HCT116 (cell line): Measurements from ENCODE around the gene TNFSF11. TPM values are rescaled to one million over a fixed set of nuclear protein-coding genes. Genes with fewer than 3 reads are reported as not detected.

Experiments
- ATAC-seq: fragments of 200-7000 bp; cut with Tn5 transposase; 2 replicates; pipeline ENCODE4 v1.9.1; 2020; ENCODE audit warnings: mild to moderate bottlenecking, moderate library complexity
- BruUV-seq: library from RNA; stranded (reverse); fragments of 400-500 nt; replicated peaks from 2 replicates; lab custom pipeline; 2021; lab: Mats Ljungman, UMichigan
- CTCF ChIA-PET: fragments of 300-600 bp; sonication (Branson Sonifier 250); formaldehyde crosslinking; loops from one replicate; lab custom pipeline; 2021; ENCODE audit warnings: antibody characterized with exemption; lab: Charles Lee
- POLR2A ChIA-PET: fragments of 300-600, 350-600 bp; sonication (Branson Sonifier 250); formaldehyde crosslinking; loops from one replicate; lab custom pipeline; 2021; ENCODE audit warnings: antibody characterized with exemption; lab: Charles Lee
- RAD21 ChIA-PET, 2 experiments: fragments of 300-600 bp; sonication (Branson Sonifier 250); formaldehyde crosslinking; loops; one replicate each; lab custom pipeline; 2023; ENCODE audit warnings: low total read pairs in 2 of 2; ENCODE audit not compliant: uncharacterized antibody in 2 of 2, unreplicated experiment in 2 of 2, low non-redundant PET in 1 of 2; lab: Charles Lee
- DNase-seq: peaks from one replicate; pipeline ENCODE4 v3.0.0-alpha.2; 2010; ENCODE audit warnings: low read depth, low spot score
- H2AFZ ChIP-seq: fragments of 200-600 bp; shearing (Covaris generic), sonication (generic); 2 replicates; pipeline ENCODE4 v1.6.1; 2017; ENCODE audit warnings: low read depth, mixed run types, mixed read lengths, antibody characterized with exemption, low read length; ENCODE audit not compliant: poor library complexity, severe bottlenecking
- H3K27ac ChIP-seq: 2 replicates; pipeline ENCODE4 v1.5.1; 2012; ENCODE audit warnings: low read depth, low read length
- H3K27me3 ChIP-seq: fragments of 200-600 bp; sonication (generic); 2 replicates; pipeline ENCODE4 v1.6.1; 2016; ENCODE audit warnings: mixed run types, low read length, mixed read lengths; ENCODE audit not compliant: insufficient read depth
- H3K36me3 ChIP-seq, 2 experiments: fragments of 200-500 bp in 1 of 2; fragments of 200-600 bp in 1 of 2; sonication (Bioruptor generic) in 1 of 2; sonication (generic) in 1 of 2; 2 replicates each; pipeline versions ENCODE4 v1.5.1 to v1.6.1; 2014 to 2016; ENCODE audit warnings: low read length in 2 of 2, inconsistent platforms in 1 of 2, mixed read lengths in 1 of 2, mixed run types in 1 of 2; ENCODE audit not compliant: insufficient read depth in 2 of 2, control insufficient read depth in 1 of 2
- H3K4me1 ChIP-seq, 2 experiments: fragments of 200-600 bp in 1 of 2; sonication (generic) in 1 of 2; 2 replicates each; pipeline versions ENCODE4 v1.5.1 to v1.6.1; 2012 to 2017; ENCODE audit warnings: low read length in 2 of 2, inconsistent platforms in 1 of 2, mild to moderate bottlenecking in 1 of 2, mixed read lengths in 1 of 2, mixed run types in 1 of 2, moderate library complexity in 1 of 2; ENCODE audit not compliant: insufficient read depth in 2 of 2, control insufficient read depth in 1 of 2
- H3K4me2 ChIP-seq: fragments of 200-600 bp; sonication (generic); 2 replicates; pipeline ENCODE4 v1.6.1; 2017; ENCODE audit warnings: mixed run types, low read length, mixed read lengths
- H3K4me3 ChIP-seq, 2 experiments: fragments of 200-600 bp in 1 of 2; sonication (generic) in 1 of 2; replicated peaks in 1 of 2; 2 replicates each; pipeline ENCODE4 v1.5.1; 2011 to 2016; ENCODE audit warnings: low read length in 2 of 2, control low read depth in 1 of 2, low read depth in 1 of 2, mild to moderate bottlenecking in 1 of 2, mixed read lengths in 1 of 2, mixed run types in 1 of 2
- H3K79me2 ChIP-seq: fragments of 200-600 bp; sonication (generic); 2 replicates; pipeline ENCODE4 v1.6.1; 2017; ENCODE audit warnings: mild to moderate bottlenecking, mixed run types, low read length, moderate library complexity, mixed read lengths; ENCODE audit not compliant: insufficient read depth
- H3K9ac ChIP-seq: fragments of 200-600 bp; sonication (generic); 2 replicates; pipeline ENCODE4 v1.6.1; 2016; ENCODE audit warnings: low read length, mixed read lengths
- H3K9me2 ChIP-seq: fragments of 200-600 bp; sonication (generic), shearing (Covaris generic); 2 replicates; pipeline ENCODE4 v1.6.1; 2017; ENCODE audit warnings: mixed run types, mild to moderate bottlenecking, moderate library complexity; ENCODE audit not compliant: insufficient read depth
- H3K9me3 ChIP-seq, 2 experiments: fragments of 200-500 bp in 1 of 2; fragments of 200-600 bp in 1 of 2; sonication (Bioruptor generic) in 1 of 2; sonication (generic) in 1 of 2; 2 replicates each; pipeline ENCODE4 v1.6.1; 2014 to 2017; ENCODE audit warnings: low read length in 2 of 2, mixed read lengths in 2 of 2, inconsistent platforms in 1 of 2, low read depth in 1 of 2, mild to moderate bottlenecking in 1 of 2, mixed run types in 1 of 2, moderate library complexity in 1 of 2; ENCODE audit not compliant: control insufficient read depth in 1 of 2, insufficient read depth in 1 of 2
- H4K20me1 ChIP-seq: fragments of 200-600 bp; sonication (generic), shearing (Covaris generic); 2 replicates; pipeline ENCODE4 v1.6.1; 2017; ENCODE audit warnings: mixed run types, mild to moderate bottlenecking, moderate library complexity; ENCODE audit not compliant: insufficient read depth
- CBX3 ChIP-seq: IDR thresholded peaks from 2 replicates; pipeline ENCODE4 v1.6.1; 2012; ENCODE audit warnings: low read depth
- EGR1 ChIP-seq: IDR thresholded peaks from 2 replicates; pipeline ENCODE4 v1.6.1; 2012; ENCODE audit warnings: low read depth
- ELF1 ChIP-seq: IDR thresholded peaks from 2 replicates; pipeline ENCODE4 v1.6.1; 2012; ENCODE audit warnings: low read depth, borderline replicate concordance
- EZH2 ChIP-seq: fragments of 200-600 bp; sonication (generic); IDR thresholded peaks from 2 replicates; pipeline ENCODE4 v1.6.1; 2017; ENCODE audit warnings: antibody characterized with exemption, mixed run types
- EZH2phosphoT487 ChIP-seq: fragments of 200-600 bp; IDR thresholded peaks from 2 replicates; pipeline ENCODE4 v1.6.1; 2018; ENCODE audit warnings: antibody characterized with exemption, borderline replicate concordance
- POLR2A ChIP-seq: IDR thresholded peaks from 2 replicates; pipeline ENCODE4 v1.7.0; 2011; ENCODE audit warnings: borderline replicate concordance; ENCODE audit not compliant: insufficient read depth, insufficient read length; ENCODE audit errors: extremely low read depth
- POLR2AphosphoS5 ChIP-seq: IDR thresholded peaks from 2 replicates; pipeline ENCODE4 v1.6.1; 2011; ENCODE audit warnings: mild to moderate bottlenecking, low read depth, low read length, moderate library complexity
- RAD21 ChIP-seq: IDR thresholded peaks from 2 replicates; pipeline ENCODE4 v1.6.1; 2012; ENCODE audit warnings: low read depth, mild to moderate bottlenecking
- SIN3A ChIP-seq: IDR thresholded peaks from 2 replicates; pipeline ENCODE4 v1.6.1; 2012; ENCODE audit warnings: low read depth
- SP1 ChIP-seq: IDR thresholded peaks from 2 replicates; pipeline ENCODE4 v1.6.1; 2012; ENCODE audit warnings: low read depth
- TCF7L2 ChIP-seq: IDR thresholded peaks from 2 replicates; pipeline ENCODE4 v1.7.0; 2011; ENCODE audit warnings: borderline replicate concordance, inconsistent platforms; ENCODE audit not compliant: insufficient read depth, insufficient read length; ENCODE audit errors: extremely low read depth
- ZFX ChIP-seq: fragments of 450-650 bp; IDR thresholded peaks from 2 replicates; pipeline ENCODE4 v1.6.1; 2017
- ZNF274 ChIP-seq: fragments of 200-500 bp; sonication (Bioruptor generic); IDR thresholded peaks from 2 replicates; pipeline ENCODE4 v1.6.1; 2014; ENCODE audit warnings: mild to moderate bottlenecking, low read depth, low read length, inconsistent platforms
- intact Hi-C: fragments of 100-400 bp; cut with micrococcal nuclease; formaldehyde crosslinking; loops from 2 replicates; pipeline ENCODE4 v1.10.0; 2022
- total RNA-seq: library from RNA; stranded (reverse); gene quantifications from one replicate; pipeline ENCODE4 v1.2.1, GENCODE V29; 2021; ENCODE audit not compliant: unreplicated experiment
- TF ChIP-seq, protein P1 (sequence below): IDR thresholded peaks from 2 replicates; pipeline ENCODE4 v1.6.1; 2012
- TF ChIP-seq, protein P2 (sequence below): IDR thresholded peaks from 2 replicates; pipeline ENCODE4 v1.6.1; 2011; ENCODE audit warnings: mild to moderate bottlenecking, low read length, moderate library complexity; ENCODE audit not compliant: insufficient replicate concordance; ENCODE audit errors: extremely low read depth
- TF ChIP-seq, protein P3 (sequence below), 3 experiments: fragments of 200-600 bp in 1 of 3; sonication (generic) in 1 of 3; IDR thresholded peaks in 2 of 3; conservative IDR thresholded peaks in 1 of 3; 2 replicates each; pipeline ENCODE4 v1.5.1; 2012 to 2017; ENCODE audit warnings: low read depth in 2 of 3, low read length in 2 of 3, antibody characterized with exemption in 1 of 3, borderline replicate concordance in 1 of 3, control low read depth in 1 of 3, mild to moderate bottlenecking in 1 of 3, mixed read lengths in 1 of 3, mixed run types in 1 of 3, moderate library complexity in 1 of 3; ENCODE audit not compliant: insufficient read depth in 1 of 3
- TF ChIP-seq, protein P4 (sequence below): IDR thresholded peaks from 2 replicates; pipeline ENCODE4 v1.6.1; 2012; ENCODE audit warnings: low read depth
- TF ChIP-seq, protein P5 (sequence below): IDR thresholded peaks from 2 replicates; pipeline ENCODE4 v1.6.1; 2012

Gene TNFSF11
- total RNA-seq, 1 experiment from 2014 or later = not detected

DNA sequence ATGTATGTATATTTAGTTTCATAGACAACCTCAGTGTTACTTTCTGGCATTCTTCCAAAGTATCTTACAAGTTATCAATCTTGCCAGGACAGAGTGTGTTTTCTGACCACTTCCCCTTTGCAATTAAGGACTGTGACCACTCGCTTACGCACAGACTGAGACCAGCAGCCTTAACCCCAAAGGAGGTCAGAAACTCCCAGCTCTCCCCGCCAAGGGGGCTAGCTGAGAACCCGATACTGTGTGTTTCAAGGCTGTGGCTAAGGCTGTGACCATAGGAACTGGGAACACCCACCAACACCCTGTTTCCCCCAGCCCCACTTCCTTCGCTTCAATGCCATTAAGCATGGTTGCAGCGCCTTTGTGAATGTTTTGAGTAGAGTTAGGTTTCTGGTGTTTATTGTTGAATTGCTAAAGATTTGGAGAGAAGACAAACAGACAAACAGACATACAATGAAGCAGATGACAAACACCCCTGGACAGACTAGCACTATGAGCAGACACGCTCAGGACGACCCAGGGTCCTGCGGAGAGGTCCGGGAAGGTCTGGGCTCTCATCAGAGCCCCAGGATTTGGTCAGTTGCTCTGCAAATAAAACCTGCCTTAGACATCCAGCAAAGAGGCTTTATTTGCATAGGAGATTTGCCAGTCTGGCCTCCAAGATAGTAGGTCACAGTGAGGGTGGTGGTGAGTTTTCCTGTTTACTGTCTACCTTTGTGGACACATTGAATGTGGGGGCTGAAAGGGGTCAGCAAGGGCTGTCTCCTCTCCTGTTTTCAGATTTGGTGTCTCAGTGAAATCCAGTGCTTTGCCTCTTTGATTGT, 25.0 kb upstream of the TNFSF11 start:
- Histone ChIP-seq H2AFZ (no peak overlapping the region), H3K9me2 (no peaks in the 10 kb centered on the region), H3K9ac (no peak overlapping the region), H3K4me3 (no peak overlapping the region), H3K9me3 (no peaks in the 10 kb centered on the region), H3K36me3 (no peaks in the 10 kb centered on the region), H3K27me3 (peaks cover 18% of the 10 kb centered on the region), H3K27ac (no peak overlapping the region), H4K20me1 (no peaks in the 10 kb centered on the region), H3K79me2 (no peaks in the 10 kb centered on the region), H3K4me1 (no peaks in the 10 kb centered on the region), H3K4me2 (no peak overlapping the region)
- POLR2A ChIA-PET = no interaction called here
- DNase-seq = no peak
- CTCF ChIA-PET = no interaction called here
- no TSS peak for BruUV-seq
- RAD21 ChIA-PET = no interaction called here
- no peak for ATAC-seq
- intact Hi-C loops = no loop called here
- no peak for TF ChIP-seq ELF1
- TF ChIP-seq EGR1 = no peak
- TF ChIP-seq CBX3 = no peak
- TF ChIP-seq EZH2phosphoT487 = no peak
- no peak for TF ChIP-seq POLR2AphosphoS5
- TF ChIP-seq SP1 = no peak
- TF ChIP-seq ZFX = no peak
- TF ChIP-seq EZH2 = no peak
- TF ChIP-seq POLR2A = no peak
- TF ChIP-seq, protein P1, sequence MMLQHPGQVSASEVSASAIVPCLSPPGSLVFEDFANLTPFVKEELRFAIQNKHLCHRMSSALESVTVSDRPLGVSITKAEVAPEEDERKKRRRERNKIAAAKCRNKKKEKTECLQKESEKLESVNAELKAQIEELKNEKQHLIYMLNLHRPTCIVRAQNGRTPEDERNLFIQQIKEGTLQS = no peak
- TF ChIP-seq SIN3A = no peak
- no peak for TF ChIP-seq RAD21
- TF ChIP-seq, protein P2, sequence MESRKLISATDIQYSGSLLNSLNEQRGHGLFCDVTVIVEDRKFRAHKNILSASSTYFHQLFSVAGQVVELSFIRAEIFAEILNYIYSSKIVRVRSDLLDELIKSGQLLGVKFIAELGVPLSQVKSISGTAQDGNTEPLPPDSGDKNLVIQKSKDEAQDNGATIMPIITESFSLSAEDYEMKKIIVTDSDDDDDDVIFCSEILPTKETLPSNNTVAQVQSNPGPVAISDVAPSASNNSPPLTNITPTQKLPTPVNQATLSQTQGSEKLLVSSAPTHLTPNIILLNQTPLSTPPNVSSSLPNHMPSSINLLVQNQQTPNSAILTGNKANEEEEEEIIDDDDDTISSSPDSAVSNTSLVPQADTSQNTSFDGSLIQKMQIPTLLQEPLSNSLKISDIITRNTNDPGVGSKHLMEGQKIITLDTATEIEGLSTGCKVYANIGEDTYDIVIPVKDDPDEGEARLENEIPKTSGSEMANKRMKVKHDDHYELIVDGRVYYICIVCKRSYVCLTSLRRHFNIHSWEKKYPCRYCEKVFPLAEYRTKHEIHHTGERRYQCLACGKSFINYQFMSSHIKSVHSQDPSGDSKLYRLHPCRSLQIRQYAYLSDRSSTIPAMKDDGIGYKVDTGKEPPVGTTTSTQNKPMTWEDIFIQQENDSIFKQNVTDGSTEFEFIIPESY = no peak
- no peak for TF ChIP-seq TCF7L2
- TF ChIP-seq, protein P3, sequence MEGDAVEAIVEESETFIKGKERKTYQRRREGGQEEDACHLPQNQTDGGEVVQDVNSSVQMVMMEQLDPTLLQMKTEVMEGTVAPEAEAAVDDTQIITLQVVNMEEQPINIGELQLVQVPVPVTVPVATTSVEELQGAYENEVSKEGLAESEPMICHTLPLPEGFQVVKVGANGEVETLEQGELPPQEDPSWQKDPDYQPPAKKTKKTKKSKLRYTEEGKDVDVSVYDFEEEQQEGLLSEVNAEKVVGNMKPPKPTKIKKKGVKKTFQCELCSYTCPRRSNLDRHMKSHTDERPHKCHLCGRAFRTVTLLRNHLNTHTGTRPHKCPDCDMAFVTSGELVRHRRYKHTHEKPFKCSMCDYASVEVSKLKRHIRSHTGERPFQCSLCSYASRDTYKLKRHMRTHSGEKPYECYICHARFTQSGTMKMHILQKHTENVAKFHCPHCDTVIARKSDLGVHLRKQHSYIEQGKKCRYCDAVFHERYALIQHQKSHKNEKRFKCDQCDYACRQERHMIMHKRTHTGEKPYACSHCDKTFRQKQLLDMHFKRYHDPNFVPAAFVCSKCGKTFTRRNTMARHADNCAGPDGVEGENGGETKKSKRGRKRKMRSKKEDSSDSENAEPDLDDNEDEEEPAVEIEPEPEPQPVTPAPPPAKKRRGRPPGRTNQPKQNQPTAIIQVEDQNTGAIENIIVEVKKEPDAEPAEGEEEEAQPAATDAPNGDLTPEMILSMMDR (IDR thresholded peaks at IDR 0.05 in 2 of 3, conservative IDR thresholded peaks at IDR 0.05 in 1 of 3; ENCODE audit: borderline replicate concordance in 1 of 3, insufficient read depth in 1 of 3, low read depth in 2 of 3, low read length in 2 of 3) = no peak
- TF ChIP-seq, protein P4, sequence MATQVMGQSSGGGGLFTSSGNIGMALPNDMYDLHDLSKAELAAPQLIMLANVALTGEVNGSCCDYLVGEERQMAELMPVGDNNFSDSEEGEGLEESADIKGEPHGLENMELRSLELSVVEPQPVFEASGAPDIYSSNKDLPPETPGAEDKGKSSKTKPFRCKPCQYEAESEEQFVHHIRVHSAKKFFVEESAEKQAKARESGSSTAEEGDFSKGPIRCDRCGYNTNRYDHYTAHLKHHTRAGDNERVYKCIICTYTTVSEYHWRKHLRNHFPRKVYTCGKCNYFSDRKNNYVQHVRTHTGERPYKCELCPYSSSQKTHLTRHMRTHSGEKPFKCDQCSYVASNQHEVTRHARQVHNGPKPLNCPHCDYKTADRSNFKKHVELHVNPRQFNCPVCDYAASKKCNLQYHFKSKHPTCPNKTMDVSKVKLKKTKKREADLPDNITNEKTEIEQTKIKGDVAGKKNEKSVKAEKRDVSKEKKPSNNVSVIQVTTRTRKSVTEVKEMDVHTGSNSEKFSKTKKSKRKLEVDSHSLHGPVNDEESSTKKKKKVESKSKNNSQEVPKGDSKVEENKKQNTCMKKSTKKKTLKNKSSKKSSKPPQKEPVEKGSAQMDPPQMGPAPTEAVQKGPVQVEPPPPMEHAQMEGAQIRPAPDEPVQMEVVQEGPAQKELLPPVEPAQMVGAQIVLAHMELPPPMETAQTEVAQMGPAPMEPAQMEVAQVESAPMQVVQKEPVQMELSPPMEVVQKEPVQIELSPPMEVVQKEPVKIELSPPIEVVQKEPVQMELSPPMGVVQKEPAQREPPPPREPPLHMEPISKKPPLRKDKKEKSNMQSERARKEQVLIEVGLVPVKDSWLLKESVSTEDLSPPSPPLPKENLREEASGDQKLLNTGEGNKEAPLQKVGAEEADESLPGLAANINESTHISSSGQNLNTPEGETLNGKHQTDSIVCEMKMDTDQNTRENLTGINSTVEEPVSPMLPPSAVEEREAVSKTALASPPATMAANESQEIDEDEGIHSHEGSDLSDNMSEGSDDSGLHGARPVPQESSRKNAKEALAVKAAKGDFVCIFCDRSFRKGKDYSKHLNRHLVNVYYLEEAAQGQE = no peak
- no peak for TF ChIP-seq ZNF274
- TF ChIP-seq, protein P5, sequence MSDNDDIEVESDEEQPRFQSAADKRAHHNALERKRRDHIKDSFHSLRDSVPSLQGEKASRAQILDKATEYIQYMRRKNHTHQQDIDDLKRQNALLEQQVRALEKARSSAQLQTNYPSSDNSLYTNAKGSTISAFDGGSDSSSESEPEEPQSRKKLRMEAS = no peak
